GM12878 (cell line): ENCODE results near the gene TMEM128. TPM values are rescaled to one million over a fixed set of nuclear protein-coding genes. Genes with fewer than 3 reads are reported as not detected.

ENCODE experiments used
- ATAC-seq: fragments of 200-7000 bp; cut with Tn5 transposase; 3 replicates; pipeline ENCODE4 v1.9.1; 2020; ENCODE audit warnings: mild to moderate bottlenecking, moderate library complexity
- BruUV-seq: library from RNA; stranded (reverse); fragments of 400-500 nt; replicated peaks from 2 replicates; lab custom pipeline; 2021; lab: Mats Ljungman, UMichigan
- CTCF ChIA-PET: fragments of 300-600 bp; sonication (Branson Sonifier 250); formaldehyde crosslinking; extraction: SDS; loops from one replicate; lab custom pipeline; 2021; ENCODE audit warnings: inconsistent platforms; lab: Yijun Ruan, JAX
- POLR2A ChIA-PET: fragments of 350-600 bp; formaldehyde crosslinking; extraction: SDS; loops from one replicate; lab custom pipeline; 2021; ENCODE audit warnings: inconsistent platforms; lab: Charles Lee
- RAD21 ChIA-PET: fragments of 300-600 bp; sonication (Branson Sonifier 250); formaldehyde crosslinking; loops from one replicate; lab custom pipeline; 2023; ENCODE audit warnings: antibody characterized with exemption; ENCODE audit not compliant: unreplicated experiment; lab: Charles Lee
- SMC1A ChIA-PET: fragments of 300-600 bp; sonication (Branson Sonifier 250); formaldehyde crosslinking; loops from one replicate; lab custom pipeline; 2023; ENCODE audit not compliant: unreplicated experiment, uncharacterized antibody; lab: Charles Lee
- DNase-seq: peaks from one replicate; pipeline ENCODE4 v3.0.0-alpha.2; 2011; ENCODE audit warnings: low read depth, low spot score
- FAIRE-seq: peaks from 3 replicates; lab custom pipeline; 2011; peaks lifted over from hg19 to GRCh38; lab: Jason Lieb, UNC
- H2AFZ ChIP-seq: 2 replicates; pipeline ENCODE4 v1.6.0; 2011; ENCODE audit warnings: low read depth, low read length, control low read depth; ENCODE audit not compliant: control insufficient read depth
- H3K27ac ChIP-seq: 2 replicates; pipeline ENCODE4 v1.5.1; 2011; ENCODE audit warnings: control low read depth; ENCODE audit not compliant: control insufficient read depth, insufficient read depth
- H3K27me3 ChIP-seq, 2 experiments: replicated peaks in 1 of 2; 2 replicates each; pipeline versions ENCODE4 v1.6.0 to v1.6.1; 2011; ENCODE audit warnings: low read length in 1 of 2; ENCODE audit not compliant: control insufficient read depth in 2 of 2, insufficient read depth in 2 of 2
- H3K36me3 ChIP-seq, 2 experiments: 2 replicates each; pipeline ENCODE4 v1.5.1; 2011; ENCODE audit warnings: low read length in 1 of 2; ENCODE audit not compliant: control insufficient read depth in 2 of 2, insufficient read depth in 2 of 2
- H3K4me1 ChIP-seq: 2 replicates; pipeline ENCODE4 v1.6.1; 2011; ENCODE audit warnings: mild to moderate bottlenecking, low read length, moderate library complexity, mixed read lengths; ENCODE audit not compliant: control insufficient read depth, insufficient read depth
- H3K4me2 ChIP-seq: 2 replicates; pipeline ENCODE4 v1.6.0; 2011; ENCODE audit warnings: control low read depth; ENCODE audit not compliant: control insufficient read depth, insufficient read depth
- H3K4me3 ChIP-seq: fragments of 200-600 bp; sonication (generic); 2 replicates; pipeline ENCODE4 v1.5.1; 2016
- H3K79me2 ChIP-seq: 2 replicates; pipeline ENCODE4 v1.6.0; 2011; ENCODE audit warnings: low read length; ENCODE audit not compliant: control insufficient read depth, insufficient read depth
- H3K9ac ChIP-seq: 2 replicates; pipeline ENCODE4 v1.8.0; 2011; ENCODE audit warnings: low read length, control low read depth, mixed read lengths; ENCODE audit not compliant: control insufficient read depth, insufficient read depth
- H3K9me3 ChIP-seq: replicated peaks from 3 replicates; pipeline ENCODE4 v1.5.1; 2011; ENCODE audit warnings: mild to moderate bottlenecking, low read length; ENCODE audit not compliant: control insufficient read depth, insufficient read depth
- H4K20me1 ChIP-seq: 2 replicates; pipeline ENCODE4 v1.6.0; 2011; ENCODE audit not compliant: control insufficient read depth, insufficient read depth
- HDAC6 ChIP-seq: fragments of 200-600 bp; sonication (generic); IDR thresholded peaks from one replicate; pipeline ENCODE4 v1.8.0; 2017; ENCODE audit warnings: antibody characterized with exemption; ENCODE audit not compliant: unreplicated experiment
- SPI1 ChIP-seq: IDR thresholded peaks from 2 replicates; pipeline ENCODE4 v1.6.1; 2011; ENCODE audit warnings: low read depth, mild to moderate bottlenecking, low read length, moderate library complexity, borderline replicate concordance; ENCODE audit not compliant: insufficient read depth
- WGBS: methylation state at CpG from one replicate; pipeline ENCODE4 v1.1.6; 2016; ENCODE audit warnings: low lambda C conversion rate; ENCODE audit not compliant: insufficient replicate concordance, insufficient coverage; ENCODE audit errors: missing lambda C conversion rate; 5-methylcytosine and 5-hydroxymethylcytosine counted together
- in situ Hi-C: fragments of 300-500 bp; cut with MboI; formaldehyde crosslinking; loops from 9 replicates; pipeline ENCODE4 v1.14.3; 2018; ENCODE audit warnings: mixed read lengths
- intact Hi-C: fragments of 100-400 bp; cut with micrococcal nuclease; formaldehyde crosslinking; loops from one replicate; pipeline ENCODE4 v1.14.2; 2022; ENCODE audit not compliant: unreplicated experiment
- polyA plus RNA-seq, 11 experiments: library from polyadenylated mRNA; depleted of rRNA in 4 of 11; unstranded in 6 of 11; stranded (reverse) in 5 of 11; fragments of >200 nt; fragmentation: Nextera tagmentation in 4 of 11; fragmentation: Illumina TruSeq in 1 of 11; extraction: Ambion mirVana in 4 of 11; extraction: Trizol in 1 of 11; gene quantifications; 1 replicate in 1 of 11; 2 replicates in 10 of 11; pipeline versions ENCODE4 v1.2.1 to v1.2.3, GENCODE V29; 2011 to 2016; ENCODE audit warnings: inconsistent platforms in 2 of 11, missing spikeins in 2 of 11, low read depth in 1 of 11
- total RNA-seq, 4 experiments: library from RNA; depleted of rRNA in 3 of 4; stranded (reverse); fragments of >200 nt in 3 of 4; fragmentation: Illumina TruSeq in 1 of 4; extraction: Trizol in 1 of 4; gene quantifications; 2 replicates each; pipeline versions ENCODE4 v1.2.1 to v1.2.3, GENCODE V29; 2013 to 2021

The TMEM128 gene
- total and polyA plus RNA-seq, 10 of the 15 experiments (the other 5 are each of a cell fraction or from before 2014, with no cell fraction given) = 9.3 to 44.2 (median 18.9) TPM

DNA sequence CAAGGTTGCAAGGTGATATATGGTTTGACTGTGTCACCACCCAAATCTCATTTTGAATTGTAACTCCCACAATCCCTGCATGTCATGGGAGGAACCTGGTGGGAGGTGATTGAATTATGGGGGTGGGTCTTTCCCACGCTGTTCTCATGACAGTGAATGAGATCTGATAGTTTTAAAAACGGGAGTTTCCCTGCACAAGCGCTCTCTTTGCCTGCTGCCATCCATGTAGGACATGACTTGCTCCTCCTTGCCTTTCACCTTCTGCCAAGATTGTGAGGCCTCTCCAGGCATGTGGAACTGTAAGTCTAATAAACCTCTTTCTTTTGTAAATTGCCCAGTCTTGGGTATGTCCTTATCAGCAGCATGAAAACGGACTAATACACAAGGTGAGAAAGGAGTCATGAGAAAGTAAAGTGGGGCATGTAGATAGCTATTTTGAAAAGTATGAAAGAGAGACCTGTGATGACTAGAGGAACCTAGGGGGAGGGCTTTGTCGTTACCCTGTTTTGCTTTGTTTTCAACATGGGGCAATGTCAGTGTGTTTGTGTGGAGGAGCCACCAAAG lies 48.3 kb upstream of the TMEM128 start (continued):
- TF ChIP-seq SPI1 = no peak

DNA sequence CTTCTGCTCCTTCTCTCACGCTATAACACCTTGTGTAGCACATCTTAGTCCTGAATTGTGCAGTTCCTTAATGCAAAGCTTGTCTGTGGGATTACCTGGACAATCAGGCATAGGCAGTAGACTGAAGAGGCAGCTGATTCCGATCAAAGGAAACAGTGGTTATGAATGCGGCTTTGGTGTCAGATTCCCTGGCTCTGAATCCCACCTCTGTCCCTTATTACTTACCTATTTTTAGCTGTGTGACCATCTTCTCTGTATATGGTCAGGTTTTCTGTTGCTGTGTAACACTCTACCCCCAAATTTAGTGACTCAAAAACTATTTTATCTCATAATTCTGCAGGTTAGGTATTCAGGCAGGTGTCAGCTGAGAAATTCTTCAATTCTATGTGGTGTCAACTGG lies 45.3 kb upstream of the TMEM128 start:
- no peak overlapping the region for H3K4me2 ChIP-seq
- POLR2A ChIA-PET = no interaction called here
- peaks cover 6% of the 10 kb centered on the region for H3K4me1 ChIP-seq
- no peak for FAIRE-seq
- H3K27me3 ChIP-seq = no peaks in the 10 kb centered on the region
- RAD21 ChIA-PET = no interaction called here
- H2AFZ ChIP-seq = no peak overlapping the region
- H4K20me1 ChIP-seq = no peaks in the 10 kb centered on the region
- in situ Hi-C loops (no loop called here), intact Hi-C loops (no loop called here)
- no peak overlapping the region for H3K27ac ChIP-seq
- no peaks in the 10 kb centered on the region for H3K36me3 ChIP-seq
- 100% methylated on average over 3 of the region's 3 CpGs for WGBS
- peaks cover 27% of the 10 kb centered on the region for H3K79me2 ChIP-seq
- SMC1A ChIA-PET = interaction anchor here (0.5 kb wide), 1 partner anchor 1445 kb away, joined by 4 read pairs; no protein-coding TSS in a partner anchor
- TF ChIP-seq HDAC6 = no peak
- DNase-seq = no peak
- no TSS peak for BruUV-seq
- no peaks in the 10 kb centered on the region; the same call in 2 of the 3 replicates for H3K9me3 ChIP-seq
- CTCF ChIA-PET = interaction anchor here (1.1 to 2.0 kb wide), 2 partner anchors 18 to 45 kb away, joined by 3 to 4 read pairs; partner anchors contain the start of gene TMEM128
- H3K9ac ChIP-seq = no peak overlapping the region
- H3K4me3 ChIP-seq = no peak overlapping the region
- ATAC-seq = no peak
